T-helper 22 cell (primary cell): ENCODE results near the gene POLD4.
A peak's percentile ranks its signal among the peaks of the same experiment; 100 is the strongest.

ENCODE experiments used
- DNase-seq: peaks from one replicate; pipeline ENCODE4 v3.0.0-alpha.2; 2020; ENCODE audit warnings: low read depth

POLD4 gene

DNA sequence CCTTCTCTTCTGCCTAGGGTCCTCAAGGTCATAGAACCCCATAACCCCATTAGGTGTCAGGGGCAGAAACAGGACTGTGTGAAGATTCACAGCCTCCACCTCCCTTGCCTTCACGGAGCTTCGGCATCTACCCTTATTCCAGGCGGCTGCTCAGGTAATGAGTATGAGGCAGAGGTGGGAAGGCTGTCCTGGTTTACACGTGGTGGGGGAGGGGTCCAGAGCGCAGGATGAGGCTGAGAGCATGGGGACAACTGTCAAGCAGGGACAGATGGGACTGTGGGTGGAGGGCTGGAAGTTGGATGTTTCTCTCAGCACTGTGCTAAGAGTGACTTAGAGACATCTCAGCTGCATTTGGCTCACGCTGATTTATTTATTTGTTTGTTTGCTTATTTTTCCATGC lies 34.2 kb upstream of the POLD4 start:
- no peak for DNase-seq

DNA sequence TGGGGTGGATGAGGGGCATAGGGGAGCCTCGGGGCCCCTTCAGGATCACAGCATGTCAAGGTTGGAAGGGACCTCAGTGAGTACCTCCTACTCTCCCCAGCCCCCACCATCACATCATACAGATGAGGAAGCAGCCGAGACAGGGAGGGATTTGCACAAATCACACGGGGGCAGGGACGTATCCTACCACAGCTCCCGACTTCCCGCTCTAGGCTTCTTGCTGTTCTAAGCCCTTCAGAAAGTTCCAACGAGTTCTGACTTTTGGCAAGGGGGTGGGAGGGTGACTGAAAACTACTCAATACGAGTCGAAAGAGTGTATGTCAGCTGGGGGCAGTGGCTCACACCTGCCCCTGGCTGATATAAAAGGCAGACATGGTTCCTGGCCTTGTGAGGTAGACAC lies 33.7 kb upstream of the POLD4 start:
- no peak for DNase-seq

DNA sequence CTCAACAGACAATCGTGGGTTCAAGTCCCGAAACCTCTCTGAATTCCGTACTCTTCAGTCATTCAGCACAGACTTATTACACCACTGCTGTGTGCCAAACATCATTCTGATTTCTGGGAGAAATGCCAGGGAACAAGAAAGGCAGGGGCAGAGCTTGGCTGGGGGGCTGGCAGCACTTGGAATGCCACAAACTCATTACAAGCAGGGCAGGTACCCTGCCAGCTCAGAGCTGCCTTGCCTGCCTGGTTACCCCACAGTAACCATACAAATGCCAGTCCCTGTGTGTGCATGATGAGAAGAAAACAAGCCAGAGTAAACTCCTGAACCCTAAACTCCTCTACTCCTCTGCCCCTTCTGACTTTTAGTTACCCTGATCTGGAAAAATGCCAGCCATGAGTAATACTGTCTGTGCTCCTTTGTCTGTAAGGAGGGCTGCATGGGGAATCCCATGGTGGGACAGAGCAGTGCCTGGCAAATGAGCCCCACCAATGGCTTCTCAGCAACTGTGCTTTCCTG lies 31.6 kb upstream of the POLD4 start:
- no peak for DNase-seq

DNA sequence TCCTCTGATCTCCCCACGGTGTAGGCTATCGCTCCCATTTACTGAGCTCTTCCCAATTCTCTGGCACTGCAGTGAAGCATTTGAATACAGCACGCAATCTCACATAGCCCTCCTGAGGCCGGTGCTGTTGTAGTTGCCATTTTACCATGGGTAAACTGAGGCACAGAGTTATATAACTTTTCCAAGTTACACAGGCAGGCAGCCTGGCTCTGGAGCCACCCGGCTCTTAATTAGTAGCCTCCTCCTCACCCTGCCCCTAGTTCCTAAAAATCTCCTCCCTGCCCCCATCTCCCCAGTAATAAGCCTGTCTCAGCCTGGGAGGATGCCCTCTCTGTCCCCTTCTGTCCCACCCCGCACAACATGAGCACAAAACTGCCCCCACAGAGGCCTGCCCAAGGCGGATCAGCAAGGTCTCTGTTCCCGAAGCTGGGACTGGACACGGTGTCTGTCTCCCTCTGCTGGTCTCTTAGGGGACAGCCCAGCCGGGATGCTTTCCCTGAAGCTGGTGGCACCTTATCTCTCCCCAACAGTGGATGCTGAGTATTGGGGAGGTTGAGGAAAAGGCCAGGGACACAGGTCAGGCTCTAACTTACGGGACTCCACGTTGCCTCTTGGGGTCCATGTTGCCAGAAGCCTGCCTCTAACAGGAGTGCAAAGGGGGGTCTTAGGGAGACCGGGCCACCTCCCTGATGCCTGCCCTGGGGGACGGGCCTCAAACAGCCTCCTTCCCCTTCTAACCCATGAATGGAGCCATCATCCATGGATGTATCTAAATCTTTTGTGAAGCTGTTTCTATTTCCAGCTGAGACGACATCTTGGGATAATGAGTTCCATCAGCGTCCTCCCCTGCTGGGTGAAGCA lies 29.2 kb upstream of the POLD4 start:
- peak; percentile 64 for DNase-seq

DNA sequence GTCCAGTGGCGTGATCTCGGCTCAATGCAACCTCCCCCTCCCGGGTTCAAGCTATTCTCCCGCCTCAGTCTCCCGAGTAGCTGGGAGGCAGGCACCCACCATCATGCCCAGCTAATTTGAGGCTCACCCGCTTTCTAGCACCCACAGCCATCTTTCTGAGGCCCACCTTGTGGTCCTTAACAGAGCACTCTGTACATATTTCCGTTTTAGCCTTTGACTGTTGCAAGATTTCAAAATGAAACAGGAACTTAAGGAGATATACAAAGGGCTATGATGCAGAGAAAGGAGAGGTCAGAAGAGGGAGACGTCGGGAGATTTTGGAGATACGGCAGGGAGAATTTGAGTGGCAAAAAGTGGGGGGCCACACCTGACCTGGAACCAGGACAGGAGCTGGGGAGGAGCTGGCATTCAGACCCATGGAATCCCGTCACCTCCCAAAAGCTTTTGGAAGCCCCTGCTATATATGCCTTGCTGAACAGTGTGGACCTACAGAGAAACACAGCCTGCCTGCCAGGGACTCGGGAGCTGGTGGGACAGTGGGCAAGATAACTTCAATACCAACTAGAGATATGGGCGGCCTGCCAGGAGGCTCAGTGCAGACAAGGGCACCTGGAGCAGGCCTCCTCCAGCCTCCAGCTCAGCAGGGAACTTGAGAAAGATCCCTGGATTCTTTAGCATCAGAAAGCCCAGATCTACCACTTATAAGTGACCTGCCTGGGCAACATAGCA lies 28.1 kb upstream of the POLD4 start:
- DNase-seq: no peak

DNA sequence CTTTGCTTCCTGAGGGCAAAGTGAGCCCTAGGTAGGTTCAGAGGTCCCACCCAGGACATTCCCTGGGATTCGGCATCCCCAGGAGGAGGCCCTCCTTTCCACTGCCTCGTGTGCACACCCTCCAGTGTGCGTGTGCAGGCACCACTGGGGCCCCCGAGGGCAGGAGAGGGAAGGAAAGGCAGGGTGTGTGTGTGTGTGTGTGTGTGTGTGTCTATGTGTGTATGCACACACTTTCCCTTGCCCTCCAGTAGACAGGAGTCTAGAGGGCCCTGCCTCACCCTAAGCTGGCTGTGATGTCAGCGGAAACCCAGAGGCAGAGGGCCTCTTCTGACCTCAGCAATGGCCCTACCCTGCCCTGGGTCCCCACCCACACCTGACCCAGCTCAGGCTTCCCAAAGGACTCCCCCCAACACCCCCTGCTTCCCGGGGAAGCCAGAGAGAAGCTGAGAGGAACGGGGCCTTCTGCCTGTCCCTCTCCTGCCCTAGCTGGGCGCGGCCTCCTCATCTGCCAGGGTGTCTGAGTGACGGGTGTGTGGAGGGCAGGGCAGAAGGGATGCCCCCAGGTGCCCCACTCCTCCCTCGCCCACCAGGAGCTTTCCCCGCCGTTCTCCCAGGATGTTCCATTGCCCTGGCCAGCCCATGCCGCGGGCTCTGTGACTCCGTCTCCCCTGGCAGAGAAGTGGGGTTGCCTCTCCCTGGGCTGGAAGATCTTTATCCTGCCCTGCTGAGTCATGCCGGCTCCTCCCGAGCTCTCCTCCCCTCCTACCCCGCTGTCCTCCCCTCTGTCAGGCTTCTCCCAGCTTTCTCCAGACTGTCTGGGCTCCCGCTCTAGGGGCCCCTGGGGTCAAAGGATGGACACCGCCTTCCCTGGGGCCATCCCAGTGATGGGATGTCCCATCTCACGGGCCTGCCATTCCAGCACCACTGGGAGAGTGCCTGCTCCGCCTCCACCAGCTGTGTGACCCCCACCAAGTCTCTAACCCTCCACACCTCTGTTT lies 26.0 kb upstream of the POLD4 start:
- no peak for DNase-seq

DNA sequence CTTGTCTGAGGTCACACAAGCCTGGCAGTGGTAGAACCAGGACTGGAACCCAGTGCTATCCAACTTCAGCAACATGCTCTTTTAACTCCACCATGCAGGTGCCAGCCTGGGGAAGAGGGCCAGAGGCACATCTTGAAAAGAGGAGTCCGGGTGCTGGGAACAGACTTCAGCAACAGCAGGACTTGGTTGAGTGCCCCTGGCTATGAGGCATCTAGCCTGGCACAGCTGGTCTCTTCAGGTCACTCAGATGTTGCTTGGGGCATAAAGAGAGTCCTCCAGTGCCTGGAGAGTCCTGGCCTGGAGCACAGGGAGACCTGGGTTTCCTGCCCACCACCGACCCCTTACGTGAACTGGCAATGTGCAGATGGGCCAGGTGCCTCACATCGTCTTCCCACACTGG lies 25.2 kb upstream of the POLD4 start:
- no peak for DNase-seq

DNA sequence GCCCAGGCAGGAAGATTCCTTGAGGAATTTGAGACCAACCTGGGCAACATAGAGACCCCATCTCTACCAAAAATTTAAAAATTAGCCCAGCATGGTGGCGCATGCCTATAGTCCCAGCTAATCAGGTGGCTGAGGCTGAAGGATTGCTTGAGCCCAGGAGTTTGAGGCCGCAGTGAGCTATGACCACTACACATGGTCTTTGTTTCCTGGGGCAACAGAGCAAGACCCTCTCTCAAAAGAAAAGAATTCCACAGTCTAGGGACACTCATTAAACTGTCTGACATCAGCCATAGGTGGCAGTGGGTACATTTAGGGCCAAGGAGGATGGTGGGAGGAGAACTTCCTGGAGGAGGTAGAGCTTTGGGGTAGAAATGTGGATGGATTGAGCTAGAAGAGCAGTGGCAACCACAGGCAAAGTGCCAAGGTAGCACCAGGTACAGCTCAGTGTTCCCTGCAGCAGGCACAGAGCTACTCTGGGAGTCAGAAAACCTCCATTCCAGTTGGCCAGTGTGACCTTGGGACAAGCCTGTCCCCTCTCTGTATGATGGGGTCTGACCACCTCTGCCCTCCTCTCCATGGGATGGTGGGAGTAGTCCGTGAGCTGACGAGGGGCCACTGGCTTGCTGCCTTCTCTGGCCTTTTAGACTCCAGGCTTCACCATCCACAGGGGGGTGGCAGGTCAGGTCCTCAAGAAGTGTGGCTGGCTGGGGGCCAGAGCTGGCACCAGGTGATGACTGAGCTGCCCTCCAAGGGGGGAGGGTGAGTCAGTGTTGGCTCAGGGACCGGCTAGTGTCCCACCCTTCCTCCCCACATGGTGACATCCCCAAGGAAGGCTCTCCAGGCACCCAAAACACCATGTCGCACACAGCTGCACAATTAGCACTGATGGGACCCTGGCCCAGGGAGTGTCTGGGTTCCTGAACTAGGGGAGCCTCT lies 23.8 kb upstream of the POLD4 start:
- DNase-seq: no peak

DNA sequence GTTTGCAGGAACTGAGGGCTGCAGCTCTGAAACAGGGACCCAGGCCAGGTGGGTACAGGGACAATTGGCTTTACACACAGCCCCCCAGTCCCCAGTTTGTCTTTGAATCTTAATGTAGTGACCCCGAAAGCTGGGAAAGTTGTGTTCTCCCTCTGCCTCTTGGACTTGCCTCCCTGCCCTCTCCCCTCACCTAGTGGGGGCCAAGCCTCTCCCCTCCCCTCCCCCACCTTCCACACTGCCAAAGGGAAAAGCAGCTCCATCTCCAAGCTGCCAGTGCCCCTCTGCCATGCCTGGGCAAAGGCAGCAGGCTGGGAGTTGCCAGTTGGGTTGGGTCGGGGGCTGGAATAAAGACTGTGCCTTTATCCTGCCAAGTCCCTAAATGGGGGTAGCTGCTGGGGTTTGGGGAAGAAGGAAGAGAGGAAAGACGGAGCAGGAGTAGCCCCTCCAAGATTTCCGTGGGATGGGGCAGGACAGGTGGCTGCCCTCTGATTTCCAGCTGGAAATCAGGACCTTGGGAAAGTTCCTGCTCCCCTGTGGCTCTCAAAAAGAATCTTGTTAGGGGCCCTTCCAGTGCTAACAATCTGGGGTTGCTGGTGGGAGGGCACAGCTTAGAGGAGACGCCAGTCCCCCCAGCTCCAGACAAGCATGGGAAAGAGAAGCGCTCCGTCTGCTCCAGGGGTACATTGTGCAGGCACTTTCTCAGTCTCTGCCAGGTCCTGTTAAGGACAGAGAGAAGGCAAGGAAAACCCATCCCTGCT lies 22.9 kb upstream of the POLD4 start:
- no peak for DNase-seq

DNA sequence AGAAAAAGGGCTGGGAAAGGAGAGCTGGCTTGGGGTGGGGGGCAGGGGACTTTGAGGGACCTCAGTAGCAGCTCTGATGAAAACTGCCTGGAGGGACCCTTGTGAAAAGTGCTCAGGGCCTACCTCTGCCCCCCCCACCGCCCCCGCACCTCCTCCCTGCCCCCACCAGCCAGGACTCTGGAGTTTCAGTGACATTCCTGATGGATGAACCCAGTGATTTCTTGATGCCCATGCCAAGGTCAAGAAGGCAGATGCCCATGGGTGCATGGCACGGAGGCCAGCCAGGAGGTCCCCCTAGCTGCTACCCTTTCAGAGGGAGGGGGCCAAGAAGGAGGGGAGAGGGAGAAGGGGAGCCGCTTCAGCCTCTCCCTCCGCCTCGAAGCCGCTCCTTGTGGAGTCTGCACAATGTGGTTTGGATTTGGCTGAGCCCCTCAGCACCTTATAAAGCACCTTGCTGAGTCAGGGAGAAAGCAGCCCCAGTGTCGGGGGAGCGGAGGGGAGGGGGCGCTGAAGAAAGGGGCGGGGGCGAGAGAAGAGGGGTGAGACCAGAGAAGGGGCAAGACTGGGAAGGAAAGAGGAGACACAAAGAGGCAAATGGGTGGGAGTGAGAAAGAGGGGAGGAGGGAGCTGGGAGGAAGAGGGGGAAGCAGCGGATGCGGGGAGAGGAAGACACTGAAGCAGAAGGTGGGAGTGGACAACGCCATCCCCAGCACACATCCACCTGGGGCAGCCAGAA lies 22.1 kb upstream of the POLD4 start:
- DNase-seq: no peak

DNA sequence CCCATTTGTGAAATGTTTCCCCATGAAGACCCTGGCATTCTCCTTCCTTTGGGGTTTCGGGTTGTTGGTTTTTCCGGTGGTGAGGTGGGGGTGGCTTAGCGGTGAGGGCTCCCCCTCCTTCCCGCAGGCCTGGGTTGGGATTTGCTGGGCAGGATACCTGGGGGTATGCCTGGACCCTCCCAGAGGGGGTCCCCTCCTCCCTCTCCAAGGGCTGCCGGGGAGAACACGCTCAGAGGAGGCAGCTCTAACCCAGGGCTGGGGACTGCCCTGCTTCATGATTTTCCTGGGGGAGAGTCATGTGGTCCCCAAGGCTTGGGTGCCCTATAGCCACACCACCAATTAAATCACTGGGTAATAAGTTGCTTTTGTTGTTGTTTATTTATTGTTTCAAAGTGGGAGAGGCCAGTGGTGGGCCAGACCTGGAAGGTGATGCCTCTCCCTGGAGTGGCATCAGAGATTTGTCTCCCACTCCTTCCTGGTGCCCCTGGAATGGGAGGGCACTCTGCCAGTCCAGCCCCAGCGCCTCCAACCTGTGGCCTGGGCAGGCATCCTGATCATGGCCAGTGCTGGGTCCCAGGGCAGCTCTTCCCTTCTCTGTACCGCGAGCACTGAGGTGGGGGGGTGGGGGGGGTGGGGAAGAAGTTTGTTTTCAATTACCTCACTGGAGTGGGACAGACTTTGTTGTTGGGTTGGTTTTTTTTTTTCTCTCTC lies 21.4 kb upstream of the POLD4 start:
- DNase-seq: no peak

DNA sequence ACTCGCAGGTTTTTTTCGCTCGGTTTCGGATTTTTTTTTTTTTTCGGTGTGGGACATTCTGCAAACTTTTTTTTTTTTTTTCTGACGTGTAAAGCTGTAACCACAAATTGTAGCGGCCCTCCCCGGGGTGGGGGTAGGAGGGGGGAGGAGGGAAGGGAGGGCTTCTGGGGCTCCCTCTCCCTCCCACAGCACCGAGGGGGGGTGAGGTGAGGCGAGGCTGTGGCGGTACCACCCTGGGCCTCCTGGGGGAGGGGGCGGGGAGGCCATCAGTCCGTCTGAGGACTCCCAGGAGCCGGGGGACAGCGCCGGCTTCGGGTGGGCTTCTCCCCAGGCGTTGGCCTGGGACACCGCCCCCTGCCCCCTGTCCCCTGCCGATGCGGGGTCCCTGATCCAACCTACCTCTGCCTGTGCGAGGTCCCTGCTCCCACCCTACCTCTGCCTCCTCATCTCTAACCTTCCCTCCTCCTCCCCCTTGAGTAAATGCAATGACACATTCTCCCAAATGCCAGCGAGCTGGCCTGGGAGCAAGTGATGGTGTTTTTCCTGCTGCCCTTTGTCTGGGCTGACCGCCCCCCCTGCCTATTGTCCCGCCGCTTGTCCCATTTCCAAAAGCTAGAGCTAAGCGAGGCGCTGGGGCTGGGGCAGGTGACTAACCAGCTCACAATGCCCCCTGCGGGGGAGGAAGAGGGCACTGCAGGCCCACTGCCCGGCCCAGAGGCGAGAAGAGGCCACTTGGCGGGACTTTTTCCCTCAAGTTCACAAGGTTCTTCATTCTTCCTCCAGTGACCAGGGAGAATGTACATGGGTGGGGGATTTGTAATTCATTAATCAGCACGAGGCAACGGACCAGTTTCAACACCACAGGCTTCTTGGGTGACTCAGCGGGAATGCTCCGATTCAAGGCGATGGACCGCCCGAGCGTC lies 20.6 kb upstream of the POLD4 start:
- DNase-seq: peak; percentile 91

DNA sequence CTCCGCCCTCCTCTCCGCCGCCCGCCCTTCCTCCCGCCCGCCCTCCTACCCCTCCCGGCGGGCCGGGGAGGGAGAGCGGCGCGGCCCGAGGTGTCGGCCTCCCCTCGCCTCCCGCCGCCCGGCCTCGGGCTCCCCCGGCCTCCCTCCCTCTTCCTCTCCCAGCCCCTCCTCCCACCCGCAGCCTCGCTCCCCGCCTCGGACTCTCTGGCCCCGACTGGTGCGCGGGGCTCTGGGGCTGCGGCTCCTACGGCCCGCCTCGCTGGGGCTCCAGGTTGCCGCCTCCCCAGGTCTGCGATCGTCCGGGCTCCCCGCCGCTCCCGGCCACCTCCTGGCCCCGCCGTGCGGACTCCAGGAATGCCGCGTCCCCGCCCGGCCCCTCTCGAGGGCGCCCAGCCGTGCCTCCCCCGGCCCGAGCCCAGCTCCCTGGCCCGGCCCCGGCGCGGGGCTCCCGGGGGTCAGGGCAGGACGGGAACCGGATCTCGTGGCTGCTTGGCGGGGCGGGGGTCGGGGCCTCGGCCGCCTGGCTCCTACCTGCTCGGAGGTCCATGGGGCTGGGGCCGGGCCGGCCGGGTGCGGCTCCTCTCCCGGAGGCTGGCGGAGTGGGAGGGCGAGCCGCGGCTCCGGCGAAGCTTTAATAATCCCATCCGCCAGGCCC lies 19.8 kb upstream of the POLD4 start, which contains the start of gene CLCF1:
Gene CLCF1 (minus strand): TSS at position 606 of the 655 bp plus-strand sequence. CDS start 59 bp downstream, at position 547.
- no peak for DNase-seq

DNA sequence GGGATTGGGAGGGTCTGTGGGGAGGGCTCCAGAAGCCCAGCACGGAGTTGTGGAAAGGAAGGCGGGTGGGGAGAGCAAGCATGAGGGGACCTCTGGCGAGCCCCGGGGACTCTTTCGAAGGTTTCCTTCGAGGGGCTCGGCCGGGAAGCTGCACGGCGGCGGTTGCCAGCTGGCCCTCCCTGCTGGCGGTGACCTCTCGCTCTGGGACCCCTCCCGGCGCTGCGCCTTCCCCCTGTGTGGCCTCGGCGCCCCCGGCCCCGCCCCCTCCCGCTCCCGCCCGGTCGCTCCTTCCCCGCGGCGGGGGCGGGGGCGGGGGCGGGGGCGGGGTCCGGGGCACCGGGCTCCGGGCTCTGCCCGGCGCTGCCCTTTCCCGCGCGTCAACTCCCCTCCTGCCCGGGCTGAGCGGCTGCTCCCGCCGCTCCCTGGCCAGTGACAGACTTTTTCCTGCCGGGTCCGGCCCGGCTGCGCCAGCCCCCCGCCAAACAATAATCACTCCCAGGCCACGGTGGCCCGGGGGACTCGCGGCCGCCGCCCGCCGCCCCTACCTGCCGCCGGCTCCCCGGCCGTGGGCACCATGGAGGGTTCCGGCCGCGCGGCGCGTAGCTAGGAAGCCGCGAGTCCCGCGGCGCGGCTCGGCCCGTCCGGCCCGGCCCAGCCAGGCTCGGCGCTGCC lies 19.1 kb upstream of the POLD4 start:
- DNase-seq: no peak

DNA sequence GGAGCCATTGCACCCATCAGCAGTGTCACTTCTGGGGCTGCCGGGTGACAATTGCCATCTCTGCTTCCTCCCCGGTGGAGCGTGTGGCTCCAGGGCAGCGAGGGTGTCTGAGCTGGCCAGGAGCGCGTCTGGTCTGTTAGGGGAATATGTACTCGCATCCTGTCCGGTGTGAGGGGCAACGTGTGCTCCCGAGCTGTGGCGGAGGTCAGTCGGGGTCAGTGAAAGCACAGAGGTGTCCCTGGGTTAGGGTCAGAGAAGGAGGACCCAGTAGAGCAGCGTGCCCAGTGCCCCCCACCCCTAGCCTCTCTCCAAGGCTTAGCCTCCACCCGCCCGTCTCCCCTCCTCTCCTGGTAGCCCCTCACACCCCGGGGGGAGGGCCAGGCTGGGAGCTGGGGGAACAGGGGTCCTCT lies 18.6 kb upstream of the POLD4 start:
- DNase-seq: no peak

DNA sequence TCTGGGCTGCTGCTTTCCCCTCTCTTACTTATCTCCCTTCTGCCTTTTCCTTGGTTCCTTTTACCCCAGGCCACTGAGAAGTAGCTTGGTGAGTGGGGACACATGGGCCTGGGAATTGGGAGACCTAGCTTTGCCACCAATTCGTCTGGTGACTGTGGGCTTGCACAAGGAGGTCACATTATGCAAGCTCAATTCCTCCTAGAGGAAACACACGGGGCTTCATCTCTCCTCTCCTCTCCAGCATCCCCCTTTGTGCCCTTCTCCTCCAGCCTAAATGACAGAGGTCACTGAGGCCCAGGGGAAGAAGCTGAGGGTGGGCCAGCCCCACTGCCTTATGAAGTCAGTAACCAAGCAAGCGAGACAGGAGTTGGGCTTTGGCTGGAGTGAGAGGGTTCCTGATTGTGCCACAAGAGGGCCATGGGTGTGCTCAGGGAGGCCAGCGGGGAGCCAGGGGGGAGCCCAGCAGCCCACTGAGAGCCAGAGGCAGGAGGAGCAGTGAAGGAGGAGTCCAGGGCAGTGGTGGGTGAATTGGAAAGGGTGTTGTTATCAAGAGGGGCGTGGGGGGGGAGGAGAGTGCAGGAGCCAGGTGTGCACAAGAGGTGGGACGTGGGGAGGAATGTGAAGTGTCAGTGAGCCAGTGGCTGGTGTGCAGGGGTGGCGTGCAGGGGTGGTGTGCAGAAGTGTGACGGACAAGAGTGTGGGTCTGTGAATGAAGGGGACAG lies 18.0 kb upstream of the POLD4 start:
- no peak for DNase-seq
